HG03060 (cell line): Measurements from ENCODE around the gene HCN3.
"Not testable (repeated sequence)": the region's sequence is repeated elsewhere in the genome, so short reads cannot be mapped to it uniquely, and the experiment has no call there.

Source experiments
- ATAC-seq: cut with Tn5 transposase; IDR thresholded peaks from one replicate; pipeline ENCODE4 v1.9.1; 2021; ENCODE audit warnings: low read depth, moderate number of reproducible peaks; ENCODE audit not compliant: unreplicated experiment

Gene HCN3

GRCh38 chr1:155326631-155327037 lies 49.4 kb downstream of the HCN3 start:
- no peak for ATAC-seq

- ATAC-seq, result no peak
Measured at GRCh38 chr1:155327981-155328380, 50.7 kb downstream of the HCN3 start.

DNA sequence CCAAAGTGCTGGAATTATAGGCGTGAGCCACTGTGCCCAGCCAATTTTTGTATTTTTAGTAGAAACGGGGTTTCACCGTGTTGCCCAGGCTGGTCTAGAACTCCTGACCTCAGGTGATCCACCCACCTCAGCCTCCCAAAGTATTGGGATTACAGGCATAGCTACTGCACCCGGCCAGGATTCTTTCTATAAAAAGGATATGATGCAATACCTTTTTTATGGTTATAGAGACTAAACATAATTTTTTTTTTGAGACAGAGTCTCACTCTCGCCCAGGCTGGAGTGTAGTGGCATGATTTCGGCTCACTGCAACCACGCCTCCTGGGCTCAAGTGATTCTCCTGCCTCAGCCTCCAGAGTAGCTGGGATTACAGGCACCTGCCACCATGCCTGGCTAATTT lies 51.6 kb downstream of the HCN3 start:
- not testable (repeated sequence) for ATAC-seq

- no peak for ATAC-seq
Measured at GRCh38 chr1:155329980-155330598, 52.8 kb downstream of the HCN3 start.

- ATAC-seq, result no peak
Measured at GRCh38 chr1:155334962-155335361, 57.7 kb downstream of the HCN3 start.
